CD4-positive, alpha-beta T cell treated with Interleukin-17A for 1 hour (primary cell): ENCODE data around the gene NOP9.

Experiments
- DNase-seq: peaks from one replicate; pipeline ENCODE4 v3.0.0-alpha.2; 2020

The NOP9 gene

DNA sequence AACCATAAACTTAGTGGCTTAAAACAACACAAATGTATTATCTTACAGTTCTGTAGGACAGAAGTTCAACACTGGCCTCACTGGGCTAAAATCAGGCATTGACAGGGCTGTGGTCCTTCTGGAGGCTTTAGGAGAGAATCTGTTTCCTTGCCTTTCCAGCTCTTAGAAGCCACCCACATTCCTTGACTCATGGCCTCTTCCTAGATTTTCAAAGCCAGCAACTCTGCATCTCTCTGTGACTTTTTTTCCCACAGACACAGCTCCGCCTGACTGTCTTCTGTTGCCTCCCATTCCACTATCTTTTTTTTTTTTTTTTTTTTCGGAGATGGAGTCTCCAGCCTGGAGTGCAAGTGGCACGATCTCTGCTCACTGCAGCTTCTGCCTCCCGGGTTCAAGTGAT lies 56.6 kb downstream of the NOP9 start:
- no peak for DNase-seq
